HepG2 (cell line): ENCODE results near the gene ARL3. TPM values are rescaled to one million over a fixed set of nuclear protein-coding genes. Genes with fewer than 3 reads are reported as not detected.

Source experiments
- CBX2 ChIP-seq, 2 experiments: fragments of 200-600 bp in 1 of 2; sonication (generic); formaldehyde crosslinking in 1 of 2; IDR thresholded peaks; 2 replicates each; pipeline versions ENCODE4 v1.7.0 to v1.8.1; 2018 to 2022; ENCODE audit warnings: low read depth in 2 of 2, low read length in 1 of 2, mild to moderate bottlenecking in 1 of 2, missing genetic modification reagents in 1 of 2
- ELF4 ChIP-seq: sonication (generic); formaldehyde crosslinking; IDR thresholded peaks from 2 replicates; pipeline ENCODE4 v1.5.0; 2020; ENCODE audit warnings: missing genetic modification reagents, mild to moderate bottlenecking, moderate library complexity, borderline replicate concordance
- FOXA1 ChIP-seq, 2 experiments: fragments of 450-650 bp in 1 of 2; sonication (generic) in 1 of 2; formaldehyde crosslinking in 1 of 2; IDR thresholded peaks; 2 replicates each; pipeline versions ENCODE4 v1.4.0 to v1.6.1; 2016 to 2020; ENCODE audit warnings: missing genetic modification reagents in 1 of 2
- GABPB1 ChIP-seq: IDR thresholded peaks from 2 replicates; pipeline ENCODE4 v1.6.1; 2016; ENCODE audit warnings: mild to moderate bottlenecking, missing genetic modification reagents, moderate library complexity, missing compliant biosample characterization
- KMT2A ChIP-seq: sonication (generic); formaldehyde crosslinking; IDR thresholded peaks from 2 replicates; pipeline ENCODE4 v1.4.0; 2020; ENCODE audit warnings: missing genetic modification reagents
- PHF21A ChIP-seq: sonication (generic); formaldehyde crosslinking; IDR thresholded peaks from 2 replicates; pipeline ENCODE4 v1.5.0; 2020; ENCODE audit warnings: mild to moderate bottlenecking, missing genetic modification reagents
- SAFB2 ChIP-seq: sonication (generic); formaldehyde crosslinking; IDR thresholded peaks from 2 replicates; pipeline ENCODE4 v1.5.1; 2020; ENCODE audit warnings: missing genetic modification reagents, low read depth, mild to moderate bottlenecking, borderline replicate concordance
- TCF12 ChIP-seq, 2 experiments: fragments of 450-650 bp in 1 of 2; sonication (generic) in 1 of 2; formaldehyde crosslinking in 1 of 2; IDR thresholded peaks; 2 replicates each; pipeline versions ENCODE4 v1.6.1 to v1.8.0; 2017 to 2022; ENCODE audit warnings: antibody characterized with exemption in 1 of 2, mild to moderate bottlenecking in 1 of 2, missing genetic modification reagents in 1 of 2, moderate library complexity in 1 of 2
- YEATS2 ChIP-seq: sonication (generic); formaldehyde crosslinking; IDR thresholded peaks from 2 replicates; pipeline ENCODE4 v1.4.0; 2020; ENCODE audit warnings: missing genetic modification reagents, borderline replicate concordance
- ZFY ChIP-seq: sonication (generic); formaldehyde crosslinking; IDR thresholded peaks from 2 replicates; pipeline ENCODE4 v1.4.0; 2020; ENCODE audit warnings: missing genetic modification reagents
- ZNF225 ChIP-seq: sonication (generic); formaldehyde crosslinking; IDR thresholded peaks from 2 replicates; pipeline ENCODE4 v1.4.0; 2020; ENCODE audit warnings: mild to moderate bottlenecking, missing genetic modification reagents
- ZNF260 ChIP-seq: sonication (generic); formaldehyde crosslinking; IDR thresholded peaks from 2 replicates; pipeline ENCODE4 v1.4.0; 2020; ENCODE audit warnings: missing genetic modification reagents, low read depth, mild to moderate bottlenecking, borderline replicate concordance
- ZNF33A ChIP-seq: sonication (generic); formaldehyde crosslinking; IDR thresholded peaks from 2 replicates; pipeline ENCODE4 v1.5.1; 2020; ENCODE audit warnings: missing genetic modification reagents, mild to moderate bottlenecking, moderate library complexity, borderline replicate concordance
- ZNF703 ChIP-seq: sonication (generic); formaldehyde crosslinking; IDR thresholded peaks from 2 replicates; pipeline ENCODE4 v1.5.1; 2020; ENCODE audit warnings: missing genetic modification reagents, mild to moderate bottlenecking, moderate library complexity, borderline replicate concordance
- ZSCAN20 ChIP-seq: sonication (generic); formaldehyde crosslinking; IDR thresholded peaks from 2 replicates; pipeline ENCODE4 v1.4.0; 2020; ENCODE audit warnings: missing genetic modification reagents, mild to moderate bottlenecking, borderline replicate concordance
- polyA plus RNA-seq, 8 experiments: library from polyadenylated mRNA; depleted of rRNA in 3 of 8; stranded (reverse) in 7 of 8; unstranded in 1 of 8; fragments of >200 nt; fragmentation: Illumina TruSeq in 4 of 8; extraction: Trizol in 4 of 8; gene quantifications; 2 replicates each; pipeline versions ENCODE4 v1.2.1 to v1.2.3, GENCODE V29; 2011 to 2016; ENCODE audit warnings: low read depth in 4 of 8, missing spikeins in 1 of 8, mixed read lengths in 1 of 8; ENCODE audit not compliant: insufficient read depth in 1 of 8
- total RNA-seq, 5 experiments: library from RNA; depleted of rRNA; stranded (reverse); fragments of >200 nt; fragmentation: Illumina TruSeq; extraction: Trizol; gene quantifications; 2 replicates each; pipeline ENCODE4 v1.2.3, GENCODE V29; 2016; ENCODE audit warnings: low read depth in 1 of 5
- TF ChIP-seq, protein P1 (sequence below): sonication (generic); formaldehyde crosslinking; IDR thresholded peaks from 2 replicates; pipeline ENCODE4 v1.8.1; 2023; ENCODE audit warnings: mild to moderate bottlenecking, missing genetic modification reagents
- TF ChIP-seq, protein P2 (sequence below): sonication (generic); formaldehyde crosslinking; IDR thresholded peaks from 2 replicates; pipeline ENCODE4 v1.5.1; 2020; ENCODE audit warnings: missing genetic modification reagents, mild to moderate bottlenecking, borderline replicate concordance
- TF ChIP-seq, protein P3 (sequence below): sonication (generic); formaldehyde crosslinking; IDR thresholded peaks from 2 replicates; pipeline ENCODE4 v1.4.0; 2020; ENCODE audit warnings: missing genetic modification reagents, borderline replicate concordance

Gene ARL3
- total and polyA plus RNA-seq, 2 of the 13 experiments (the other 11 are each of a cell fraction or from before 2014, with no cell fraction given), result 5.2 to 6.6 TPM

DNA sequence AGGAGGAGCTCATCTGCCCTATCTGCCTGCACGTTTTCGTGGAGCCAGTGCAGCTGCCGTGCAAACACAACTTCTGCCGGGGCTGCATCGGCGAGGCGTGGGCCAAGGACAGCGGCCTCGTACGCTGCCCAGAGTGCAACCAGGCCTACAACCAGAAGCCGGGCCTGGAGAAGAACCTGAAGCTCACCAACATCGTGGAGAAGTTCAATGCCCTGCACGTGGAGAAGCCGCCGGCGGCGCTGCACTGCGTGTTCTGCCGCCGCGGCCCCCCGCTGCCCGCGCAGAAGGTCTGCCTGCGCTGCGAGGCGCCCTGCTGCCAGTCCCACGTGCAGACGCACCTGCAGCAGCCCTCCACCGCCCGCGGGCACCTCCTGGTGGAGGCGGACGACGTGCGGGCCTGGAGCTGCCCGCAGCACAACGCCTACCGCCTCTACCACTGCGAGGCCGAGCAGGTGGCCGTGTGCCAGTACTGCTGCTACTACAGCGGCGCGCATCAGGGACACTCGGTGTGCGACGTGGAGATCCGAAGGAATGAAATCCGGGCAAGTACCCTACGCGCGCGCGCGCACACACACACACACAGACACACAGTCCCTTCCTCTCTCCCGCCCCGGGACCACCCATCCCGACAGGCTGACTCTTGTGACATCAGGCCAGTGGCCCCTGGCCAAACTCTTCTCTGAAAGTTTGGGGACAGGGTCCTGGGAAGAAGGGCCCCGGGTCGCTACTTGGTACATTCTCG, 69.4 kb downstream of the ARL3 start (continued):
- peak; percentile 48; the same call in 1 of the 2 replicates for TF ChIP-seq ZNF703 (CRISPR knock-in tag)
- peak; percentile 96; the same call in 1 of the 2 replicates for TF ChIP-seq ZSCAN20 (CRISPR knock-in tag)
- TF ChIP-seq, protein P1, sequence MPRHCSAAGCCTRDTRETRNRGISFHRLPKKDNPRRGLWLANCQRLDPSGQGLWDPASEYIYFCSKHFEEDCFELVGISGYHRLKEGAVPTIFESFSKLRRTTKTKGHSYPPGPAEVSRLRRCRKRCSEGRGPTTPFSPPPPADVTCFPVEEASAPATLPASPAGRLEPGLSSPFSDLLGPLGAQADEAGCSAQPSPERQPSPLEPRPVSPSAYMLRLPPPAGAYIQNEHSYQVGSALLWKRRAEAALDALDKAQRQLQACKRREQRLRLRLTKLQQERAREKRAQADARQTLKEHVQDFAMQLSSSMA, result peak; percentile 75
- TF ChIP-seq PHF21A, result no peak
- TF ChIP-seq FOXA1 (IDR thresholded peaks at IDR 0.05), result no peak
- no peak; the same call in 1 of the 2 replicates for TF ChIP-seq FOXA1 (CRISPR knock-in tag; IDR thresholded peaks at IDR 0.05)
- TF ChIP-seq ELF4 (CRISPR knock-in tag), result no peak
- peak; percentile 37; the same call in 1 of the 2 replicates for TF ChIP-seq SAFB2 (CRISPR knock-in tag)
- no peak for TF ChIP-seq TCF12 (IDR thresholded peaks at IDR 0.05)
- TF ChIP-seq TCF12 (CRISPR knock-in tag; IDR thresholded peaks at IDR 0.05), result no peak; the same call in 1 of the 2 replicates
- TF ChIP-seq ZNF260, result no peak
- TF ChIP-seq ZFY (CRISPR knock-in tag), result peak; percentile 81
- no peak for TF ChIP-seq ZNF33A (CRISPR knock-in tag)
- peak; percentile 67 for TF ChIP-seq KMT2A (CRISPR knock-in tag)
- no peak for TF ChIP-seq ZNF225 (CRISPR knock-in tag)
- TF ChIP-seq CBX2 (IDR thresholded peaks at IDR 0.05; ENCODE audit: low read depth, low read length), result no peak
- TF ChIP-seq CBX2 (CRISPR knock-in tag; IDR thresholded peaks at IDR 0.05; ENCODE audit: low read depth), result no peak; the same call in 1 of the 2 replicates
- TF ChIP-seq YEATS2 (CRISPR knock-in tag), result 0 out of 2 replicates have a peak, but pooled peaks have one; percentile 31
- TF ChIP-seq GABPB1, result peak; percentile 77
- TF ChIP-seq, protein P2, sequence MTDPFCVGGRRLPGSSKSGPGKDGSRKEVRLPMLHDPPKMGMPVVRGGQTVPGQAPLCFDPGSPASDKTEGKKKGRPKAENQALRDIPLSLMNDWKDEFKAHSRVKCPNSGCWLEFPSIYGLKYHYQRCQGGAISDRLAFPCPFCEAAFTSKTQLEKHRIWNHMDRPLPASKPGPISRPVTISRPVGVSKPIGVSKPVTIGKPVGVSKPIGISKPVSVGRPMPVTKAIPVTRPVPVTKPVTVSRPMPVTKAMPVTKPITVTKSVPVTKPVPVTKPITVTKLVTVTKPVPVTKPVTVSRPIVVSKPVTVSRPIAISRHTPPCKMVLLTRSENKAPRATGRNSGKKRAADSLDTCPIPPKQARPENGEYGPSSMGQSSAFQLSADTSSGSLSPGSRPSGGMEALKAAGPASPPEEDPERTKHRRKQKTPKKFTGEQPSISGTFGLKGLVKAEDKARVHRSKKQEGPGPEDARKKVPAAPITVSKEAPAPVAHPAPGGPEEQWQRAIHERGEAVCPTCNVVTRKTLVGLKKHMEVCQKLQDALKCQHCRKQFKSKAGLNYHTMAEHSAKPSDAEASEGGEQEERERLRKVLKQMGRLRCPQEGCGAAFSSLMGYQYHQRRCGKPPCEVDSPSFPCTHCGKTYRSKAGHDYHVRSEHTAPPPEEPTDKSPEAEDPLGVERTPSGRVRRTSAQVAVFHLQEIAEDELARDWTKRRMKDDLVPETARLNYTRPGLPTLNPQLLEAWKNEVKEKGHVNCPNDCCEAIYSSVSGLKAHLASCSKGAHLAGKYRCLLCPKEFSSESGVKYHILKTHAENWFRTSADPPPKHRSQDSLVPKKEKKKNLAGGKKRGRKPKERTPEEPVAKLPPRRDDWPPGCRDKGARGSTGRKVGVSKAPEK (CRISPR knock-in tag), result no peak
- TF ChIP-seq, protein P3, sequence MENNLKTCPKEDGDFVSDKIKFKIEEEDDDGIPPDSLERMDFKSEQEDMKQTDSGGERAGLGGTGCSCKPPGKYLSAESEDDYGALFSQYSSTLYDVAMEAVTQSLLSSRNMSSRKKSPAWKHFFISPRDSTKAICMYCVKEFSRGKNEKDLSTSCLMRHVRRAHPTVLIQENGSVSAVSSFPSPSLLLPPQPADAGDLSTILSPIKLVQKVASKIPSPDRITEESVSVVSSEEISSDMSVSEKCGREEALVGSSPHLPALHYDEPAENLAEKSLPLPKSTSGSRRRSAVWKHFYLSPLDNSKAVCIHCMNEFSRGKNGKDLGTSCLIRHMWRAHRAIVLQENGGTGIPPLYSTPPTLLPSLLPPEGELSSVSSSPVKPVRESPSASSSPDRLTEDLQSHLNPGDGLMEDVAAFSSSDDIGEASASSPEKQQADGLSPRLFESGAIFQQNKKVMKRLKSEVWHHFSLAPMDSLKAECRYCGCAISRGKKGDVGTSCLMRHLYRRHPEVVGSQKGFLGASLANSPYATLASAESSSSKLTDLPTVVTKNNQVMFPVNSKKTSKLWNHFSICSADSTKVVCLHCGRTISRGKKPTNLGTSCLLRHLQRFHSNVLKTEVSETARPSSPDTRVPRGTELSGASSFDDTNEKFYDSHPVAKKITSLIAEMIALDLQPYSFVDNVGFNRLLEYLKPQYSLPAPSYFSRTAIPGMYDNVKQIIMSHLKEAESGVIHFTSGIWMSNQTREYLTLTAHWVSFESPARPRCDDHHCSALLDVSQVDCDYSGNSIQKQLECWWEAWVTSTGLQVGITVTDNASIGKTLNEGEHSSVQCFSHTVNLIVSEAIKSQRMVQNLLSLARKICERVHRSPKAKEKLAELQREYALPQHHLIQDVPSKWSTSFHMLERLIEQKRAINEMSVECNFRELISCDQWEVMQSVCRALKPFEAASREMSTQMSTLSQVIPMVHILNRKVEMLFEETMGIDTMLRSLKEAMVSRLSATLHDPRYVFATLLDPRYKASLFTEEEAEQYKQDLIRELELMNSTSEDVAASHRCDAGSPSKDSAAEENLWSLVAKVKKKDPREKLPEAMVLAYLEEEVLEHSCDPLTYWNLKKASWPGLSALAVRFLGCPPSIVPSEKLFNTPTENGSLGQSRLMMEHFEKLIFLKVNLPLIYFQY, result peak; percentile 17; the same call in 1 of the 2 replicates
